Pancreas (tissue), 10 donors: ENCODE measurements around the gene ZBTB20. TPM values are rescaled to one million over a fixed set of nuclear protein-coding genes. Genes with fewer than 3 reads are reported as not detected.

Source experiments
- ATAC-seq, 4 donors: fragments of 200-7000 bp; cut with Tn5 transposase; one replicate each; pipeline versions ENCODE4 v1.8.0 to v1.9.1; 2020; ENCODE audit warnings: mild to moderate bottlenecking in 4 of 4, moderate library complexity in 4 of 4
- DNase-seq, 6 donors: peaks; one replicate each; pipeline ENCODE4 v3.0.0-alpha.2; 2020
- FAIRE-seq: peaks from 2 replicates; lab custom pipeline; 2012; peaks lifted over from hg19 to GRCh38; lab: Jason Lieb, UNC
- H3K27ac ChIP-seq, 4 donors: fragments of 200-600 bp; sonication (generic); 1 replicate in 3 of 4; 2 replicates in 1 of 4; pipeline versions ENCODE4 v1.5.0 to v1.8.0; 2020
- H3K27me3 ChIP-seq, 4 donors: fragments of 200-600 bp; one replicate each; pipeline ENCODE4 v1.8.0; 2021
- H3K36me3 ChIP-seq, 3 donors: fragments of 200-600 bp; sonication (generic) in 1 of 3; one replicate each; pipeline versions ENCODE4 v1.5.0 to v1.8.0; 2020 to 2021
- H3K4me1 ChIP-seq, 3 donors: fragments of 200-600 bp; one replicate each; pipeline ENCODE4 v1.8.0; 2021
- H3K4me3 ChIP-seq, 4 donors: fragments of 200-600 bp; sonication (generic) in 2 of 4; one replicate each; pipeline versions ENCODE4 v1.5.0 to v1.8.0; 2020 to 2021
- H3K9me3 ChIP-seq, 4 donors: fragments of 200-600 bp; one replicate each; pipeline ENCODE4 v1.8.0; 2021
- WGBS, 2 donors: extraction: QIAGEN DNeasy Blood & Tissue Kit; methylation state at CpG; one replicate each; pipeline ENCODE4 v1.1.7; 2013; 5-methylcytosine and 5-hydroxymethylcytosine counted together
- intact Hi-C, 3 donors: fragments of 100-400 bp; cut with DNase I; formaldehyde crosslinking; loops; one replicate each; pipeline versions ENCODE4 v1.11.1 to v1.14.2; 2022
- polyA plus RNA-seq, 2 donors: library from polyadenylated mRNA; stranded (reverse); fragments of 200-250 nt; gene quantifications; one replicate each; pipeline ENCODE4 v1.2.3, GENCODE V29; 2013
- total RNA-seq, 6 donors: library from RNA; stranded (reverse); fragmentation: NEBNext Ultra II Directional in 4 of 6; extraction: Animal tissue kit (Norgen Biotek cat#: 25700) in 4 of 6; gene quantifications; one replicate each; pipeline versions ENCODE4 v1.2.1 to v1.2.4, GENCODE V29; 2021 to 2023
- TF ChIP-seq, protein P1 (sequence below), 4 donors: fragments of 200-600 bp; sonication (generic) in 3 of 4; IDR thresholded peaks; one replicate each; pipeline versions ENCODE4 v1.5.0 to v1.8.0; 2021; ENCODE audit warnings: antibody characterized with exemption in 4 of 4
- donor health status: healthy with polysubstance abuse.
- donor health status: DM: no; HTN: no; CAD: no; lungs with moderate emphysema.
- donor health status: DM: no; HTN: no; CAD: no.
- donor health status: control.
- donor health status: control.
- donor health status: Bipolar disorder and iron deficiency.
- donor health status: DM: yes; HTN: yes; CAD: no.
- donor health status: DM: no; HTN: no; CAD: no.
- donor health status: DM: no; HTN: no; CAD: no.
- donor health status: DM: yes; HTN: yes; CAD: no.

The ZBTB20 gene
- total and polyA plus RNA-seq, 8 donors = 1.3 to 81.5 (median 43.7) TPM

DNA sequence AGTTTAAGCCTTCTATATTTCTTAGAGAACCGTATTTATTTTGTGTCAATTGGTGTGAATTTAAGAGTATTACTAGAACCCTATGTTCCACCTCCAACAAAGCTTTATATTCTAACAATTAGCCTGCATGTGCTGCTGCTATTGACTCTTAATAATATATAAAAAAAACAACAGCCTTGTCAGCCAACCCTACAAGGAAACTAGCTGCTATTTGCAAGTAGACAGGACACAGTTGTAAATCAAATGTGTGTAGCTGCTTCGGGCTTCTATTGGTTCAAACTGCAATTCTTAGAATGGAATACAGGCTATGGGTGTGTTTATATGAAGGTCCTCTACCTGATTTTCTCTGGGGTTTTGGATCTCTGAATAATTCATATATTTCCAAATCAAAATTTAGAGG lies 60.7 kb downstream of the ZBTB20 start:
- Histone ChIP-seq H3K4me3 (no peak overlapping the region), H3K36me3 (no peaks in the 10 kb centered on the region), H3K27me3 (no peaks in the 10 kb centered on the region), H3K27ac (no peak overlapping the region), H3K4me1 (peaks cover 6 to 12% (median 7%) of the 10 kb centered on the region in 3 donors), H3K9me3 (no peaks in the 10 kb centered on the region)
- 77 to 78% methylated on average over 2 of the region's 2 CpGs for WGBS, 2 donors
- FAIRE-seq = no peak
- intact Hi-C loops = no loop called here
- DNase-seq = no peak
- ATAC-seq = peak in 1 of 4 donors; percentile 18
- TF ChIP-seq, protein P1, sequence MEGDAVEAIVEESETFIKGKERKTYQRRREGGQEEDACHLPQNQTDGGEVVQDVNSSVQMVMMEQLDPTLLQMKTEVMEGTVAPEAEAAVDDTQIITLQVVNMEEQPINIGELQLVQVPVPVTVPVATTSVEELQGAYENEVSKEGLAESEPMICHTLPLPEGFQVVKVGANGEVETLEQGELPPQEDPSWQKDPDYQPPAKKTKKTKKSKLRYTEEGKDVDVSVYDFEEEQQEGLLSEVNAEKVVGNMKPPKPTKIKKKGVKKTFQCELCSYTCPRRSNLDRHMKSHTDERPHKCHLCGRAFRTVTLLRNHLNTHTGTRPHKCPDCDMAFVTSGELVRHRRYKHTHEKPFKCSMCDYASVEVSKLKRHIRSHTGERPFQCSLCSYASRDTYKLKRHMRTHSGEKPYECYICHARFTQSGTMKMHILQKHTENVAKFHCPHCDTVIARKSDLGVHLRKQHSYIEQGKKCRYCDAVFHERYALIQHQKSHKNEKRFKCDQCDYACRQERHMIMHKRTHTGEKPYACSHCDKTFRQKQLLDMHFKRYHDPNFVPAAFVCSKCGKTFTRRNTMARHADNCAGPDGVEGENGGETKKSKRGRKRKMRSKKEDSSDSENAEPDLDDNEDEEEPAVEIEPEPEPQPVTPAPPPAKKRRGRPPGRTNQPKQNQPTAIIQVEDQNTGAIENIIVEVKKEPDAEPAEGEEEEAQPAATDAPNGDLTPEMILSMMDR (IDR thresholded peaks at IDR 0.05) = no peak

DNA sequence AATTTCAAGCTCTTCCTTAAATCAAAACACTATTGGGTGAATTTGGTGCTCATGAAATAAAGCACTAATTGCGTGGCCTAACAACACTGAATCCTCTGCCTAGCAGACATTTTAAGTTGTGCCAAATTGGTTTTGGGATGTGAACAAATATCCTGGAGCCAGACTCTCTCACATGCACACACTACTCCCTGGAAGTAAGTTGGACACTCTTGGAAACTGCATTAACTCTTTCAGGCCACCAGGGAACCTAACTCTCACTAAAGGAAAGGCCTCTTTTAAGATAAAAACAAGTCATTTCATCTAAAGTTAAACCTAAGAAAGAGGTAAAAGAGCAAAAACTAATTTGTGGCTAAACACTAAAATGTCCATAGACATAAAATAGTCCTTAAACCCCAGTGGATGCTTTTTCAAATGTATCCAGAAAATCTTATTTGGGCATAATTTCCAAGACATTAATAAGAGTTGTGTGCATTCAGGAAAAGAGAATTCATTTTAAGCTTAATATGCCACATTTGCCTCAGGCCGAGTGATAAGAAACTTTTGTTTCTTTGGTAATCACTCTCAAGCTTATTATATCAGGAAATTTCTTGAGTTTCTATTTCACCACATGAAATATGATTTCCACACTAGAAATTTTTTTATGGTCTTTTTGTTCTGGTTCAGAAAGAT lies 61.8 kb downstream of the ZBTB20 start:
- intact Hi-C loops = no loop called here
- Histone ChIP-seq H3K4me3 (no peak overlapping the region), H3K27me3 (no peaks in the 10 kb centered on the region), H3K27ac (no peak overlapping the region), H3K9me3 (no peaks in the 10 kb centered on the region), H3K36me3 (no peaks in the 10 kb centered on the region), H3K4me1 (peaks cover 6 to 7% (median 6%) of the 10 kb centered on the region in 3 donors)
- WGBS, 2 donors = 77 to 80% methylated on average over 2 of the region's 2 CpGs
- ATAC-seq (peak in 1 of 4 donors; percentile 37), DNase-seq (no peak), FAIRE-seq (no peak)
- TF ChIP-seq, protein P1 (IDR thresholded peaks at IDR 0.05) = no peak

DNA sequence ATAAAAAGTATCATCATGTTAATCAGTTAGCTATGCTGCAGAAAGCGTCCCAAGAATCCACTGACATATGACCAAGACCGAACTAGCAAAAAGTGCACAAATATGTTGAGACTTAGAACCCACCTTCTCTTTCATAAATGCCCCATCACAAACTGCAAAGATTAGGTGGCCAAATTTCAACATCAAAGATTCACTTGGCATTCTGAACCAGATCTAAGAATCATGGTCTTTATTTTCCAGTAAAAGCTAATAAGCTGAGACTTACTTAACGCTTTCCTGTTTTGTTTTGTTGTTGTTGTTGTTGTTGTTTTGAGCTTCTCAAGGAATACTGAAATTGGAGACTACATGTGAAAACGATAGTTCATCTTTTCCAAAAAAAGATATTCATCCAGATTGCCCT lies 62.4 kb downstream of the ZBTB20 start:
- no peaks in the 10 kb centered on the region for H3K27me3 ChIP-seq
- no peak overlapping the region for H3K4me3 ChIP-seq
- H3K27ac ChIP-seq = no peak overlapping the region
- no peak for ATAC-seq
- H3K36me3 ChIP-seq = no peaks in the 10 kb centered on the region
- intact Hi-C loops = no loop called here
- no peak for FAIRE-seq
- H3K9me3 ChIP-seq = no peaks in the 10 kb centered on the region
- TF ChIP-seq, protein P1 (IDR thresholded peaks at IDR 0.05) = no peak
- H3K4me1 ChIP-seq = peaks cover 3 to 7% (median 6%) of the 10 kb centered on the region in 3 donors
- WGBS, 2 donors = 90 to 92% methylated on average over 4 of the region's 4 CpGs
- no peak for DNase-seq

DNA sequence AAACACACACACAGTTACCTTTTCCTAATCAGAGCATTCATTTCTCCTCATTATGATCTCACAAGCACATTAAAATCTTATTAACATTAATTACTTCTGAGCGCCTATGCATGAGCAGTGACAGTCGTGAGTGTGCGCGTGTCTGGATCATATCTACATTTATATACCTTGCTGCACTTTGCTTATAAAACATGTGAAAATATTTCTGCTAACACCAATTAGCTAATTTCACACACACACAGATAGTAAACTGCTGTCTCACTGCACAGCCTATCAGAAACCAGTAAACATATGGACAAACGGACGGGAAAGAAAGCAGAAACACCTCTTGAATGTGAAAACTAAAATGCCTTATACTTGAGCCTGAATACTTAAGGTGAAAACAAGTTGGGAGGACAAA lies 64.8 kb downstream of the ZBTB20 start:
- Histone ChIP-seq H3K36me3 (no peaks in the 10 kb centered on the region), H3K4me1 (peaks cover 3 to 7% (median 6%) of the 10 kb centered on the region in 3 donors), H3K9me3 (no peaks in the 10 kb centered on the region), H3K27me3 (no peaks in the 10 kb centered on the region), H3K27ac (no peak overlapping the region), H3K4me3 (no peak overlapping the region)
- no peak for FAIRE-seq
- TF ChIP-seq, protein P1 (IDR thresholded peaks at IDR 0.05) = no peak
- no peak for DNase-seq
- peak in 2 of 4 donors; percentile 21 to 32 for ATAC-seq
- intact Hi-C loops = no loop called here
- whole genome bisulfite sequencing, 2 donors = 53 to 77% methylated on average over 6 of the region's 6 CpGs

DNA sequence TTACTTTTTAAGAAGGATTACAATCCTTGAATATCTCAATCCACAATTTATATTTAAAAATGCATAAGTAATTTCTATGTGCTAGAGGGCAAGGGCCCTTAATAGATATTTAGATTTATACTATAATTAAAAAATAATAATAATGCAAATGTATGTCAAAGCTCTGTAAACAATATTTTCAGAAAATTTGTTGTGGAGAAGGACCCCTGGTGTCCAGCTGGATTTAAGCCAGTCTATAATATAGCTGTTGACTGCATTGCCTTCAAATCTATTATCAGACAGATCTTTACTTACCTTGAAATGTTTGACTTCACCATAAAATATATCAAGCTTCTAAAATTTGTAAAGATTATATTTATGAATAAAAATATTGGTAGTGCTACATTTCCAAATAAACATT lies 65.6 kb downstream of the ZBTB20 start:
- peaks cover 3 to 7% (median 5%) of the 10 kb centered on the region in 3 donors for H3K4me1 ChIP-seq
- FAIRE-seq (no peak), ATAC-seq (no peak), DNase-seq (no peak)
- TF ChIP-seq, protein P1 (IDR thresholded peaks at IDR 0.05) = no peak
- no peak overlapping the region for H3K27ac ChIP-seq
- H3K27me3 ChIP-seq = no peaks in the 10 kb centered on the region
- no peaks in the 10 kb centered on the region for H3K9me3 ChIP-seq
- no peaks in the 10 kb centered on the region for H3K36me3 ChIP-seq
- no peak overlapping the region for H3K4me3 ChIP-seq
- intact Hi-C loops = no loop called here
